A673 (cell line): ENCODE data around the gene NANOS3.

Experiments
- CTCF ChIP-seq: fragments of 300-800, 200-600 bp; sonication (generic); conservative IDR thresholded peaks from 2 replicates; pipeline ENCODE4 v1.5.1; 2017; ENCODE audit warnings: low read depth, mild to moderate bottlenecking, antibody characterized with exemption, low read length, moderate library complexity, mixed read lengths
- EZH2 ChIP-seq: fragments of 200-600 bp; sonication (generic); IDR thresholded peaks from 2 replicates; pipeline ENCODE4 v1.6.1; 2017; ENCODE audit warnings: borderline replicate concordance, low read depth, mild to moderate bottlenecking, mixed read lengths, antibody characterized with exemption, low read length; ENCODE audit not compliant: poor library complexity, severe bottlenecking

DNA sequence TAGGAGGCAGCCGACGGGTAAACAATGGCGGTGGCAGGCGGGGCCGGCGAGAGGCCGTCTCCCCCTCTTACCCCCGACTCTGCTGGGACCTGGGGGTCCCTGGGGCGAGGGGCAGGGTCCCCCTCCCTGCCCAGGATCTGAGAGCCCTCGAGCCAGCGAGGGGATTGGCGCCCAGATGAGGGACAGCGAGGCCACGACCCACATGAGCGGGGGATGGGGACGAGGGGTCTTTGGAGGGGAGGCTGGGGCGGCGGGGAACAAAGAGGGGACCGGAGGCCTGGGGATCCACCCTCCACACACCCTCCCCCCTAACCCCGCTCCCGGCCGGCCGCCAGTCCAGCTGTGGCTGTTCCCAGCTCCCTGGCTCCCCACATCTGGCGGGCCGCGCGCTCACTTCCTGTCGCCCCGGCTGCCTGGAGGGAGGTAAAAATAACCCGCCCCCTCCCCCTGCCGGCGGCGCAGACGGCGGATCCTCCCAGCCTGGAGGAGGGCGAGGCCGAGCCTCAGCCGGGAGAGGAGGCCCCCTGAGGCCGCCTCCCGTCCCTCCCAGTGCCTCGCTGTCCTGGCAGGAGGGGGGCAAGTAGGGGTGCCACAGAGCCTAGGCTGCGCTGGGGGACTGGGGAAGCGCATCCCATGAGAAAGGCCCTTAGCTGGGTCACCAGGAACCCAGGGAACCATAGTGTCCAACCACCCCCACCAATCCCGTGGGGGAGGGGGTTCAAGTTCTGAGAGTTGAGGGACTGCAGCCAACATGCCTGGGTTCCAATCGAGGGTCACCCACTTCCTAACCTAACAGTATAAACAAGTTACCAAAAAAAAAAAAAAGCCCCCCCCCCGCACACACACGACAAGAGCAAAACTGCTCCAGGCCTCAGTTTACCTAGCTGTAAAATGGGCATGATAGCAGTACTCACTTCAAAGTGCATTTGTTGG lies 29.3 kb upstream of the NANOS3 start:
- TF ChIP-seq CTCF (no peak), EZH2 (no peak)
